Measurements from ENCODE around the gene CACNA1D.
A peak's percentile ranks its signal among the peaks of the same experiment; 100 is the strongest.

The CACNA1D gene

GRCh38 chr3:53495520-53496391 is 1.3 kb downstream of the CACNA1D start:
- Histone ChIP-seq H3K4me3 (ENCODE audit: low read length in 2 of 2) (peak overlapping the region; percentile 76), H3K4me1 (ENCODE audit: control insufficient read depth, insufficient read depth, low read length) (peaks cover 39% of the 10 kb centered on the region), H3K9ac (ENCODE audit: low read length in 2 of 2) (peak overlapping the region; percentile 29 to 44), H3K27me3 (ENCODE audit: control insufficient read depth in 1 of 2, insufficient read depth in 2 of 2, low read length in 2 of 2) (no peaks in the 10 kb centered on the region), H3K9me3 (ENCODE audit: control insufficient read depth in 2 of 2, low read length in 2 of 2) (no peaks in the 10 kb centered on the region), H3K27ac (ENCODE audit: low read length) (no peak overlapping the region), H3K36me3 (ENCODE audit: control insufficient read depth in 2 of 2, insufficient read depth in 2 of 2, low read length in 2 of 2) (no peaks in the 10 kb centered on the region)

- H3K36me3 ChIP-seq (ENCODE audit: control insufficient read depth in 2 of 2, insufficient read depth in 2 of 2, low read length in 2 of 2) = no peaks in the 10 kb centered on the region
- peaks cover 39% of the 10 kb centered on the region for H3K4me1 ChIP-seq (ENCODE audit: control insufficient read depth, insufficient read depth, low read length)
- H3K4me3 ChIP-seq (ENCODE audit: low read length in 2 of 2) = no peak overlapping the region
- H3K27me3 ChIP-seq (ENCODE audit: control insufficient read depth in 1 of 2, insufficient read depth in 2 of 2, low read length in 2 of 2) = no peaks in the 10 kb centered on the region
- no peaks in the 10 kb centered on the region for H3K9me3 ChIP-seq (ENCODE audit: control insufficient read depth in 2 of 2, low read length in 2 of 2)
- H3K9ac ChIP-seq (ENCODE audit: low read length in 2 of 2) = no peak overlapping the region
- H3K27ac ChIP-seq (ENCODE audit: low read length) = no peak overlapping the region
Observed at GRCh38 chr3:53496392-53496670, 1.9 kb downstream of the CACNA1D start.

GRCh38 chr3:53496984-53497383 is 2.6 kb downstream of the CACNA1D start:
- Histone ChIP-seq H3K27ac (ENCODE audit: low read length) (no peak overlapping the region), H3K4me3 (ENCODE audit: low read length in 2 of 2) (peak overlapping the region in 1 of 2 donors; percentile 29), H3K9me3 (ENCODE audit: control insufficient read depth in 2 of 2, low read length in 2 of 2) (no peaks in the 10 kb centered on the region), H3K27me3 (ENCODE audit: control insufficient read depth in 1 of 2, insufficient read depth in 2 of 2, low read length in 2 of 2) (no peaks in the 10 kb centered on the region), H3K9ac (ENCODE audit: low read length in 2 of 2) (no peak overlapping the region), H3K36me3 (ENCODE audit: control insufficient read depth in 2 of 2, insufficient read depth in 2 of 2, low read length in 2 of 2) (no peaks in the 10 kb centered on the region), H3K4me1 (ENCODE audit: control insufficient read depth, insufficient read depth, low read length) (peaks cover 39% of the 10 kb centered on the region)

- Histone ChIP-seq H3K9ac (ENCODE audit: low read length in 2 of 2) (no peak overlapping the region), H3K9me3 (ENCODE audit: control insufficient read depth in 2 of 2, low read length in 2 of 2) (no peaks in the 10 kb centered on the region), H3K4me3 (ENCODE audit: low read length in 2 of 2) (peak overlapping the region in 1 of 2 donors; percentile 35), H3K36me3 (ENCODE audit: control insufficient read depth in 2 of 2, insufficient read depth in 2 of 2, low read length in 2 of 2) (no peaks in the 10 kb centered on the region), H3K4me1 (ENCODE audit: control insufficient read depth, insufficient read depth, low read length) (peaks cover 36% of the 10 kb centered on the region), H3K27me3 (ENCODE audit: control insufficient read depth in 1 of 2, insufficient read depth in 2 of 2, low read length in 2 of 2) (no peaks in the 10 kb centered on the region), H3K27ac (ENCODE audit: low read length) (no peak overlapping the region)
Observed at GRCh38 chr3:53498806-53499641, 4.6 kb downstream of the CACNA1D start.

GRCh38 chr3:53500165-53500777 is 5.9 kb downstream of the CACNA1D start:
- H3K9ac ChIP-seq (ENCODE audit: low read length in 2 of 2) = no peak overlapping the region
- no peaks in the 10 kb centered on the region for H3K36me3 ChIP-seq (ENCODE audit: control insufficient read depth in 2 of 2, insufficient read depth in 2 of 2, low read length in 2 of 2)
- peaks cover 29% of the 10 kb centered on the region for H3K4me1 ChIP-seq (ENCODE audit: control insufficient read depth, insufficient read depth, low read length)
- H3K27ac ChIP-seq (ENCODE audit: low read length) = no peak overlapping the region
- H3K27me3 ChIP-seq (ENCODE audit: control insufficient read depth in 1 of 2, insufficient read depth in 2 of 2, low read length in 2 of 2) = no peaks in the 10 kb centered on the region
- H3K4me3 ChIP-seq (ENCODE audit: low read length in 2 of 2) = no peak overlapping the region
- no peaks in the 10 kb centered on the region for H3K9me3 ChIP-seq (ENCODE audit: control insufficient read depth in 2 of 2, low read length in 2 of 2)

GRCh38 chr3:53501178-53501577 is 6.8 kb downstream of the CACNA1D start:
- no peak overlapping the region for H3K27ac ChIP-seq (ENCODE audit: low read length)
- no peaks in the 10 kb centered on the region for H3K36me3 ChIP-seq (ENCODE audit: control insufficient read depth in 2 of 2, insufficient read depth in 2 of 2, low read length in 2 of 2)
- H3K9ac ChIP-seq (ENCODE audit: low read length in 2 of 2) = no peak overlapping the region
- H3K9me3 ChIP-seq (ENCODE audit: control insufficient read depth in 2 of 2, low read length in 2 of 2) = no peaks in the 10 kb centered on the region
- no peak overlapping the region for H3K4me3 ChIP-seq (ENCODE audit: low read length in 2 of 2)
- no peaks in the 10 kb centered on the region for H3K27me3 ChIP-seq (ENCODE audit: control insufficient read depth in 1 of 2, insufficient read depth in 2 of 2, low read length in 2 of 2)
- H3K4me1 ChIP-seq (ENCODE audit: control insufficient read depth, insufficient read depth, low read length) = peaks cover 20% of the 10 kb centered on the region

GRCh38 chr3:53502737-53503136 is 8.3 kb downstream of the CACNA1D start:
- peaks cover 13% of the 10 kb centered on the region for H3K4me1 ChIP-seq (ENCODE audit: control insufficient read depth, insufficient read depth, low read length)
- no peaks in the 10 kb centered on the region for H3K9me3 ChIP-seq (ENCODE audit: control insufficient read depth in 2 of 2, low read length in 2 of 2)
- no peak overlapping the region for H3K4me3 ChIP-seq (ENCODE audit: low read length in 2 of 2)
- no peaks in the 10 kb centered on the region for H3K27me3 ChIP-seq (ENCODE audit: control insufficient read depth in 1 of 2, insufficient read depth in 2 of 2, low read length in 2 of 2)
- no peak overlapping the region for H3K9ac ChIP-seq (ENCODE audit: low read length in 2 of 2)
- no peaks in the 10 kb centered on the region for H3K36me3 ChIP-seq (ENCODE audit: control insufficient read depth in 2 of 2, insufficient read depth in 2 of 2, low read length in 2 of 2)
- H3K27ac ChIP-seq (ENCODE audit: low read length) = no peak overlapping the region

- no peaks in the 10 kb centered on the region for H3K9me3 ChIP-seq (ENCODE audit: control insufficient read depth in 2 of 2, low read length in 2 of 2)
- no peak overlapping the region for H3K9ac ChIP-seq (ENCODE audit: low read length in 2 of 2)
- peaks cover 10% of the 10 kb centered on the region for H3K4me1 ChIP-seq (ENCODE audit: control insufficient read depth, insufficient read depth, low read length)
- H3K4me3 ChIP-seq (ENCODE audit: low read length in 2 of 2) = no peak overlapping the region
- no peak overlapping the region for H3K27ac ChIP-seq (ENCODE audit: low read length)
- H3K27me3 ChIP-seq (ENCODE audit: control insufficient read depth in 1 of 2, insufficient read depth in 2 of 2, low read length in 2 of 2) = no peaks in the 10 kb centered on the region
- H3K36me3 ChIP-seq (ENCODE audit: control insufficient read depth in 2 of 2, insufficient read depth in 2 of 2, low read length in 2 of 2) = no peaks in the 10 kb centered on the region
Observed at GRCh38 chr3:53503195-53503594, 8.8 kb downstream of the CACNA1D start.

GRCh38 chr3:53506110-53506762 is 11.8 kb downstream of the CACNA1D start:
- Histone ChIP-seq H3K27me3 (ENCODE audit: control insufficient read depth in 1 of 2, insufficient read depth in 2 of 2, low read length in 2 of 2) (no peaks in the 10 kb centered on the region), H3K4me1 (ENCODE audit: control insufficient read depth, insufficient read depth, low read length) (no peaks in the 10 kb centered on the region), H3K9me3 (ENCODE audit: control insufficient read depth in 2 of 2, low read length in 2 of 2) (no peaks in the 10 kb centered on the region), H3K36me3 (ENCODE audit: control insufficient read depth in 2 of 2, insufficient read depth in 2 of 2, low read length in 2 of 2) (no peaks in the 10 kb centered on the region), H3K4me3 (ENCODE audit: low read length in 2 of 2) (no peak overlapping the region), H3K9ac (ENCODE audit: low read length in 2 of 2) (no peak overlapping the region), H3K27ac (ENCODE audit: low read length) (no peak overlapping the region)

- no peak overlapping the region for H3K4me3 ChIP-seq (ENCODE audit: low read length in 2 of 2)
- no peaks in the 10 kb centered on the region for H3K36me3 ChIP-seq (ENCODE audit: control insufficient read depth in 2 of 2, insufficient read depth in 2 of 2, low read length in 2 of 2)
- no peak overlapping the region for H3K27ac ChIP-seq (ENCODE audit: low read length)
- no peaks in the 10 kb centered on the region for H3K27me3 ChIP-seq (ENCODE audit: control insufficient read depth in 1 of 2, insufficient read depth in 2 of 2, low read length in 2 of 2)
- H3K9ac ChIP-seq (ENCODE audit: low read length in 2 of 2) = no peak overlapping the region
- H3K9me3 ChIP-seq (ENCODE audit: control insufficient read depth in 2 of 2, low read length in 2 of 2) = no peaks in the 10 kb centered on the region
- no peaks in the 10 kb centered on the region for H3K4me1 ChIP-seq (ENCODE audit: control insufficient read depth, insufficient read depth, low read length)
Observed at GRCh38 chr3:53506763-53507145, 12.3 kb downstream of the CACNA1D start.
